Esophagus muscularis mucosa (tissue), 4 donors: Measurements from ENCODE around the gene DGCR8. TPM values are rescaled to one million over a fixed set of nuclear protein-coding genes. Genes with fewer than 3 reads are reported as not detected.

Experiments
- DNase-seq: peaks from one replicate; pipeline ENCODE4 v3.0.0-alpha.2; 2017; ENCODE audit errors: extremely low spot score
- H3K27ac ChIP-seq, 4 donors: fragments of 200-600 bp; sonication (generic); replicated peaks in 1 of 4; 1 replicate in 3 of 4; 2 replicates in 1 of 4; pipeline ENCODE4 v1.5.1; 2016 to 2019; ENCODE audit warnings: mild to moderate bottlenecking in 1 of 4
- H3K27me3 ChIP-seq, 4 donors: fragments of 200-600 bp; sonication (generic); one replicate each; pipeline versions ENCODE4 v1.5.1 to v1.6.0; 2016 to 2019
- H3K36me3 ChIP-seq, 4 donors: fragments of 200-600 bp; sonication (generic); one replicate each; pipeline ENCODE4 v1.5.1; 2016 to 2019
- H3K4me1 ChIP-seq, 4 donors: fragments of 200-600 bp; sonication (generic); one replicate each; pipeline ENCODE4 v1.5.1; 2016 to 2019
- H3K4me3 ChIP-seq, 4 donors: fragments of 200-600 bp; sonication (generic); 1 replicate in 2 of 4; 2 replicates in 2 of 4; pipeline ENCODE4 v1.5.1; 2016 to 2019; ENCODE audit warnings: mild to moderate bottlenecking in 4 of 4, moderate library complexity in 1 of 4
- H3K9me3 ChIP-seq, 4 donors: fragments of 200-600 bp; sonication (generic); 1 replicate in 3 of 4; 2 replicates in 1 of 4; pipeline ENCODE4 v1.5.1; 2016 to 2019
- EP300 ChIP-seq: sonication (generic); formaldehyde crosslinking; IDR thresholded peaks from one replicate; pipeline ENCODE4 v1.6.1; 2017; ENCODE audit warnings: antibody characterized with exemption
- POLR2A ChIP-seq: fragments of 450-650 bp; IDR thresholded peaks from one replicate; pipeline ENCODE4 v1.6.1; 2017; ENCODE audit warnings: antibody characterized with exemption, moderate library complexity, mild to moderate bottlenecking, low read depth
- POLR2AphosphoS5 ChIP-seq, 2 donors: sonication (generic); formaldehyde crosslinking; IDR thresholded peaks; one replicate each; pipeline ENCODE4 v1.6.1; 2017; ENCODE audit warnings: antibody characterized with exemption in 2 of 2
- WGBS: methylation state at CpG from one replicate; pipeline ENCODE4 v1.1.5; 2018; 5-methylcytosine and 5-hydroxymethylcytosine counted together
- intact Hi-C: fragments of 100-400 bp; cut with DNase I; formaldehyde crosslinking; loops from one replicate; pipeline ENCODE4 v1.15.1; 2023
- total RNA-seq, 4 donors: library from RNA; depleted of rRNA; stranded (reverse); fragments of >200 nt; gene quantifications; one replicate each; pipeline versions ENCODE4 v1.1.0 to v1.2.1, GENCODE V29; 2016
- TF ChIP-seq, protein P1 (sequence below), 3 experiments: fragments of 200-600 bp in 2 of 3; fragments of 450-650 bp in 1 of 3; sonication (generic) in 2 of 3; IDR thresholded peaks; one replicate each; pipeline ENCODE4 v1.5.1; 2017 to 2019; ENCODE audit warnings: antibody characterized with exemption in 3 of 3, mild to moderate bottlenecking in 2 of 3, moderate library complexity in 1 of 3

The DGCR8 gene
- total RNA-seq, 4 donors from 2014 or later = 16.9 to 26.6 (median 19.6) TPM

DNA sequence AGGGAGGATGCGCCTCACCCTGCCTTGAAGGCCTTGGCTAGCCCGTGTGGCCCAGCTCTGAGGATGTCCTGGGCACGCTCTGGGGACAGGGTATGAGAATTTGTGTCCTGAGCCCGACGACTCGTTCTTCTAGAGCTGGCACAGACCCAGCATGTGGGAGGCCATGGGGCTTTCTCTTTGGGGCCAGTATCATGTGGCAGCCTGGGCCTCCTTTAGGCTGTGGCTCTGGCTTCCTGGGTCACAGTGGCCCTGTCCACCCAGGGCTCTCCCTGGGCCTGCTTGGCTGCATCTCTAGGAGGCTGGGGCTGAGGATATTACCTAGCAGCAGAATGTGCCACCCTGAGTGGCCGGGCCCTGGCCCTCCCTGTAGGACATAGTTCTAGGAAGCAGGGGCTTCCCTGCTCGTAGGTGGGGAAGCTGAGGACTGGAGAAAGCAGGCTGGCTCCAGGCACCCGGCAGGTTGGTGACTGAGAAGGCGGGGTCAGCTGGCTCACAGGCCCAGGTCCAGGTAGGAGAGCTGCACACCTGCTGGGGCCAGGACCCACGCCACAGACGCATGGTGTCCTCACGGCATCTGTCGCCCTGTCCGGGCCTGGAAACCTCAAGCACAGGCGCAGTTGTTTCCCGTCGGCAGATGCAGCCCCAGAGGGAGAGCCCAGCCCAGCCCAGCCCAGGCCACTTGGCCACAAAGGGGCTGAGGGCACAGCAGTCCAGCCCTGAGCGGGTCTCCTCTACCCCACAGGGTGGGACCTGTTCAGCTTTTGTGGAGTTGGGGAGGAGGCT is 64.0 kb downstream of the DGCR8 start:
- intact Hi-C loops = no loop called here
- 83% methylated on average over 8 of the region's 19 CpGs for WGBS
- H3K36me3 ChIP-seq = peaks cover 0 to 73% (median 56%) of the 10 kb centered on the region in 4 donors

DNA sequence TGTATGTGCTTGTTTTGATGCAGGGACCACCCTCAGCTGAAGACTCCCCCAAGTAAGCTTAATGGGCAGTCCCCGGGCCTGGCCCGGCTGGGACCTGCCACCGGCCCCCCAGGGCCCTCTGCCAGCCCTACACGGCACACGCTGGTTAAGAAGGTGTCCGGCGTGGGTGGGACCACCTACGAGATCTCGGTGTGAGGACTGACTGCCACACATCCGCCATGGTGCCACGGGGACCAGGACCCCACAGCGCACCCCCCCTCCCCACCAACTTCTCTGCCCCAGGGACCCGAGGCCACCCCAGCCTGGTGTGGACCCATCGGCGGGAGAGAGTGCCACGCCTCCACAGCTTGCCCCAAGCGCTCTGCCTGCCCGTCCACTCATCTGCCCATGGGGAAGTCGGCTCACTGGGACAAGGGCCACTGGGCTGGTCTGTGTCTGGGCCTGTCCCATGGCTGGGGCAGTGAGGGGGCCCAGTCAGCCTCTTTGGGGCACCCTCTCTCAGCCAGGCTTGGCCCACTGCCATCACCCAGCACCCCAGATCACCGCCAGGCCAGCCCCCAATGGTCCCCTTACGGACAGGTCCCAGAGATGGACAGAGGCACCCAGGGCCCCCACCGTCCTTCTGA is 65.3 kb downstream of the DGCR8 start:
- intact Hi-C loops = no loop called here
- 97% methylated on average over 13 of the region's 22 CpGs for WGBS
- peaks cover 0 to 61% (median 44%) of the 10 kb centered on the region in 4 donors for H3K36me3 ChIP-seq

More for the DNA sequence above, 64.0 kb downstream of the DGCR8 start:
- H3K4me1 ChIP-seq = no peaks in the 10 kb centered on the region
- no peak overlapping the region for H3K4me3 ChIP-seq
- TF ChIP-seq POLR2A (no peak), EP300 (no peak), POLR2AphosphoS5 (IDR thresholded peaks at IDR 0.05) (no peak)
- TF ChIP-seq, protein P1, sequence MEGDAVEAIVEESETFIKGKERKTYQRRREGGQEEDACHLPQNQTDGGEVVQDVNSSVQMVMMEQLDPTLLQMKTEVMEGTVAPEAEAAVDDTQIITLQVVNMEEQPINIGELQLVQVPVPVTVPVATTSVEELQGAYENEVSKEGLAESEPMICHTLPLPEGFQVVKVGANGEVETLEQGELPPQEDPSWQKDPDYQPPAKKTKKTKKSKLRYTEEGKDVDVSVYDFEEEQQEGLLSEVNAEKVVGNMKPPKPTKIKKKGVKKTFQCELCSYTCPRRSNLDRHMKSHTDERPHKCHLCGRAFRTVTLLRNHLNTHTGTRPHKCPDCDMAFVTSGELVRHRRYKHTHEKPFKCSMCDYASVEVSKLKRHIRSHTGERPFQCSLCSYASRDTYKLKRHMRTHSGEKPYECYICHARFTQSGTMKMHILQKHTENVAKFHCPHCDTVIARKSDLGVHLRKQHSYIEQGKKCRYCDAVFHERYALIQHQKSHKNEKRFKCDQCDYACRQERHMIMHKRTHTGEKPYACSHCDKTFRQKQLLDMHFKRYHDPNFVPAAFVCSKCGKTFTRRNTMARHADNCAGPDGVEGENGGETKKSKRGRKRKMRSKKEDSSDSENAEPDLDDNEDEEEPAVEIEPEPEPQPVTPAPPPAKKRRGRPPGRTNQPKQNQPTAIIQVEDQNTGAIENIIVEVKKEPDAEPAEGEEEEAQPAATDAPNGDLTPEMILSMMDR (IDR thresholded peaks at IDR 0.05) = no peak
- H3K9me3 ChIP-seq = no peaks in the 10 kb centered on the region
- no peaks in the 10 kb centered on the region for H3K27me3 ChIP-seq
- H3K27ac ChIP-seq = no peak overlapping the region
- no peak for DNase-seq

DNA sequence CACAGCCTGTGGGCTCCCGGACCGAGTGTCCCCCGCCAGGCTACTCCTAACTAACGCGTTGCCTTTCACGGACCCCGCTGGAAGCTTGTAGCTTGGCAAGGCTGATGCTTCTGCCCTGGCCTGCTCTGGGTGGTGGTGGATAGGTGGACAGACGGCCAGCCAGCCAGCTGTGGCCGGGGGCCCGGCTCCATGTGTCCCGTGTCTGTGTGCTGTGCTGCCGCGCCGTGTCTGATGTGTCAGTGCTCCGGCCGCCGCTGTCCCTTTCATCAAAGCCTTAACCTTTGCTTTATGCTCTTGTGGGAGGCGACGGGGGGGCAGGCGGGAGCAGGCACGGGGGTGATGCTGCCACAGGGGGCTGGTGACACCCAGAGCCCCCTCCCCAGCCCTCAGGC is 65.8 kb downstream of the DGCR8 start:
- no peak for DNase-seq
- 91% methylated on average over 18 of the region's 21 CpGs for WGBS
- H3K27ac ChIP-seq = no peak overlapping the region
- no peaks in the 10 kb centered on the region for H3K4me1 ChIP-seq
- H3K36me3 ChIP-seq = peaks cover 0 to 56% (median 39%) of the 10 kb centered on the region in 4 donors
- intact Hi-C loops = no loop called here
- no peak overlapping the region for H3K4me3 ChIP-seq
- TF ChIP-seq POLR2AphosphoS5 (IDR thresholded peaks at IDR 0.05) (no peak), POLR2A (no peak)
- TF ChIP-seq, protein P1 (IDR thresholded peaks at IDR 0.05) = no peak
- H3K27me3 ChIP-seq = no peaks in the 10 kb centered on the region
- no peaks in the 10 kb centered on the region for H3K9me3 ChIP-seq

More for the DNA sequence above, 65.3 kb downstream of the DGCR8 start:
- no peak for TF ChIP-seq POLR2A
- TF ChIP-seq POLR2AphosphoS5 (IDR thresholded peaks at IDR 0.05) = no peak
- TF ChIP-seq, protein P1 (IDR thresholded peaks at IDR 0.05) = no peak
- TF ChIP-seq EP300 = no peak
- no peak overlapping the region for H3K27ac ChIP-seq
- no peaks in the 10 kb centered on the region for H3K9me3 ChIP-seq
- no peaks in the 10 kb centered on the region for H3K27me3 ChIP-seq
- H3K4me3 ChIP-seq = no peak overlapping the region
- no peaks in the 10 kb centered on the region for H3K4me1 ChIP-seq
- DNase-seq = no peak

DNA sequence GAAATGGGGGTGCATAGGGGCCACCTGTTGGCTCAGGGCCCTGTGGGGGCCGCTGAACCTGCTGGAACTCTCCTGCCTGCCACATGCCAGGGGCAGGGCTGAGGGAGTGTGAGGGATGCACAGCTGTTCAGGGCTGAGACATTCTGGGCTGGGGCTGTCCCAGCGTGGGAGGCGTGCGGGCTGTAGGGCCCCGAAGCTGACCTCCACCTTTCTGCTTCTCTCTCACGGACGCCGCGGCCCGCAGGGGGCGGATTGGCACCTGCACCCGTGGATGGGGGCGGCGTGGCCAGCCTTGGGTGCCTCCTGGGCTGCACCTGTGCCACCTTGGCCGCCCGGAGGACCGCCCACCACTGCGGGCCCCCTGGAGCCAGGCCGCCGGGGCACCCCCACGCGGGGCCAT is 66.7 kb downstream of the DGCR8 start:
- 77% methylated on average over 13 of the region's 22 CpGs for WGBS

More for the DNA sequence above, 66.7 kb downstream of the DGCR8 start:
- peaks cover 0 to 46% (median 31%) of the 10 kb centered on the region in 4 donors for H3K36me3 ChIP-seq
- intact Hi-C loops = no loop called here
- TF ChIP-seq, protein P1 (IDR thresholded peaks at IDR 0.05) = no peak
- TF ChIP-seq POLR2AphosphoS5 (IDR thresholded peaks at IDR 0.05) (no peak), POLR2A (no peak)
- no peaks in the 10 kb centered on the region for H3K4me1 ChIP-seq
- H3K27ac ChIP-seq = no peak overlapping the region
- H3K27me3 ChIP-seq = no peaks in the 10 kb centered on the region
- H3K9me3 ChIP-seq = no peaks in the 10 kb centered on the region
- no peak overlapping the region for H3K4me3 ChIP-seq
- DNase-seq = no peak
